Osteocyte (in vitro differentiated cells): ENCODE results near the gene TMEM168. TPM values are rescaled to one million over a fixed set of nuclear protein-coding genes. Genes with fewer than 3 reads are reported as not detected.

Experiments
- DNase-seq: peaks from one replicate; pipeline ENCODE4 v3.0.0; 2021; ENCODE audit warnings: mixed read lengths; ENCODE audit not compliant: unreplicated experiment; ENCODE audit errors: extremely low spot score
- H3K27ac Mint-ChIP-seq: one replicate; pipeline ENCODE4 v1.8.0; 2021; ENCODE audit warnings: mild to moderate bottlenecking, mixed read lengths; ENCODE audit not compliant: unreplicated experiment
- H3K27me3 Mint-ChIP-seq: one replicate; pipeline ENCODE4 v1.8.0; 2021; ENCODE audit warnings: mixed read lengths; ENCODE audit not compliant: unreplicated experiment
- H3K36me3 Mint-ChIP-seq: one replicate; pipeline ENCODE4 v1.8.0; 2021; ENCODE audit warnings: mixed read lengths; ENCODE audit not compliant: unreplicated experiment
- H3K4me1 Mint-ChIP-seq: one replicate; pipeline ENCODE4 v1.8.0; 2021; ENCODE audit warnings: mixed read lengths; ENCODE audit not compliant: unreplicated experiment
- H3K4me3 Mint-ChIP-seq: one replicate; pipeline ENCODE4 v1.8.0; 2021; ENCODE audit warnings: mild to moderate bottlenecking, moderate library complexity, mixed read lengths; ENCODE audit not compliant: unreplicated experiment
- H3K9me3 Mint-ChIP-seq: one replicate; pipeline ENCODE4 v1.8.0; 2021; ENCODE audit warnings: mixed read lengths; ENCODE audit not compliant: unreplicated experiment
- CTCF ChIP-seq: fragments of 200-600 bp; sonication (generic); IDR thresholded peaks from 2 replicates; pipeline ENCODE4 v1.5.0; 2021; ENCODE audit warnings: antibody characterized with exemption, mild to moderate bottlenecking, moderate library complexity
- total RNA-seq: library from RNA; stranded (reverse); gene quantifications from 2 replicates; pipeline ENCODE4 v1.2.1, GENCODE V29; 2021

TMEM168 gene
- total RNA-seq, 1 donor from 2014 or later, result 21.7 TPM

GRCh38 chr7:112821345-112821744, 31.2 kb upstream of the TMEM168 start:
- Mint-ChIP-seq H3K27me3 (no peaks in the 10 kb centered on the region), H3K27ac (no peak overlapping the region), H3K4me1 (no peaks in the 10 kb centered on the region), H3K9me3 (peaks cover 6% of the 10 kb centered on the region), H3K4me3 (no peak overlapping the region), H3K36me3 (peaks cover 22% of the 10 kb centered on the region)
- TF ChIP-seq CTCF, result no peak
- DNase-seq, result no peak

GRCh38 chr7:112819536-112819935, 29.3 kb upstream of the TMEM168 start:
- Mint-ChIP-seq H3K27me3 (no peaks in the 10 kb centered on the region), H3K4me3 (no peak overlapping the region), H3K27ac (no peak overlapping the region), H3K4me1 (no peaks in the 10 kb centered on the region), H3K9me3 (peaks cover 7% of the 10 kb centered on the region), H3K36me3 (peaks cover 14% of the 10 kb centered on the region)
- no peak for TF ChIP-seq CTCF
- DNase-seq, result no peak

GRCh38 chr7:112806156-112806555, 16.0 kb upstream of the TMEM168 start:
- no peak for TF ChIP-seq CTCF
- H3K4me3 Mint-ChIP-seq, result no peak overlapping the region
- H3K4me1 Mint-ChIP-seq, result no peaks in the 10 kb centered on the region
- no peaks in the 10 kb centered on the region for H3K9me3 Mint-ChIP-seq
- peaks cover 19% of the 10 kb centered on the region for H3K27me3 Mint-ChIP-seq
- no peaks in the 10 kb centered on the region for H3K36me3 Mint-ChIP-seq
- H3K27ac Mint-ChIP-seq, result no peak overlapping the region
- no peak for DNase-seq

- Mint-ChIP-seq H3K9me3 (no peaks in the 10 kb centered on the region), H3K4me1 (no peaks in the 10 kb centered on the region), H3K27me3 (peaks cover 14% of the 10 kb centered on the region), H3K27ac (no peak overlapping the region), H3K4me3 (no peak overlapping the region), H3K36me3 (no peaks in the 10 kb centered on the region)
- no peak for DNase-seq
- TF ChIP-seq CTCF, result no peak
Observed at GRCh38 chr7:112802406-112802805, 12.2 kb upstream of the TMEM168 start.

- no peaks in the 10 kb centered on the region for H3K9me3 Mint-ChIP-seq
- no peaks in the 10 kb centered on the region for H3K36me3 Mint-ChIP-seq
- DNase-seq, result no peak
- H3K27ac Mint-ChIP-seq, result no peak overlapping the region
- no peak for TF ChIP-seq CTCF
- H3K4me3 Mint-ChIP-seq, result no peak overlapping the region
- H3K27me3 Mint-ChIP-seq, result peaks cover 1% of the 10 kb centered on the region
- H3K4me1 Mint-ChIP-seq, result no peaks in the 10 kb centered on the region
Observed at GRCh38 chr7:112800486-112800885, 10.3 kb upstream of the TMEM168 start.
